ENCODE data around the gene LYPD6B.

The LYPD6B gene

GRCh38 chr2:149015501-149015900 is 23.0 kb upstream of the LYPD6B start:
- no peak for TF ChIP-seq CEBPB (IDR thresholded peaks at IDR 0.05)
- TF ChIP-seq, protein P1, sequence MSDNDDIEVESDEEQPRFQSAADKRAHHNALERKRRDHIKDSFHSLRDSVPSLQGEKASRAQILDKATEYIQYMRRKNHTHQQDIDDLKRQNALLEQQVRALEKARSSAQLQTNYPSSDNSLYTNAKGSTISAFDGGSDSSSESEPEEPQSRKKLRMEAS (IDR thresholded peaks at IDR 0.05): no peak
- TF ChIP-seq TCF12 (IDR thresholded peaks at IDR 0.05; ENCODE audit: low read depth): no peak
- TF ChIP-seq, protein P2, sequence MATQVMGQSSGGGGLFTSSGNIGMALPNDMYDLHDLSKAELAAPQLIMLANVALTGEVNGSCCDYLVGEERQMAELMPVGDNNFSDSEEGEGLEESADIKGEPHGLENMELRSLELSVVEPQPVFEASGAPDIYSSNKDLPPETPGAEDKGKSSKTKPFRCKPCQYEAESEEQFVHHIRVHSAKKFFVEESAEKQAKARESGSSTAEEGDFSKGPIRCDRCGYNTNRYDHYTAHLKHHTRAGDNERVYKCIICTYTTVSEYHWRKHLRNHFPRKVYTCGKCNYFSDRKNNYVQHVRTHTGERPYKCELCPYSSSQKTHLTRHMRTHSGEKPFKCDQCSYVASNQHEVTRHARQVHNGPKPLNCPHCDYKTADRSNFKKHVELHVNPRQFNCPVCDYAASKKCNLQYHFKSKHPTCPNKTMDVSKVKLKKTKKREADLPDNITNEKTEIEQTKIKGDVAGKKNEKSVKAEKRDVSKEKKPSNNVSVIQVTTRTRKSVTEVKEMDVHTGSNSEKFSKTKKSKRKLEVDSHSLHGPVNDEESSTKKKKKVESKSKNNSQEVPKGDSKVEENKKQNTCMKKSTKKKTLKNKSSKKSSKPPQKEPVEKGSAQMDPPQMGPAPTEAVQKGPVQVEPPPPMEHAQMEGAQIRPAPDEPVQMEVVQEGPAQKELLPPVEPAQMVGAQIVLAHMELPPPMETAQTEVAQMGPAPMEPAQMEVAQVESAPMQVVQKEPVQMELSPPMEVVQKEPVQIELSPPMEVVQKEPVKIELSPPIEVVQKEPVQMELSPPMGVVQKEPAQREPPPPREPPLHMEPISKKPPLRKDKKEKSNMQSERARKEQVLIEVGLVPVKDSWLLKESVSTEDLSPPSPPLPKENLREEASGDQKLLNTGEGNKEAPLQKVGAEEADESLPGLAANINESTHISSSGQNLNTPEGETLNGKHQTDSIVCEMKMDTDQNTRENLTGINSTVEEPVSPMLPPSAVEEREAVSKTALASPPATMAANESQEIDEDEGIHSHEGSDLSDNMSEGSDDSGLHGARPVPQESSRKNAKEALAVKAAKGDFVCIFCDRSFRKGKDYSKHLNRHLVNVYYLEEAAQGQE (IDR thresholded peaks at IDR 0.05; ENCODE audit: low read depth): no peak
- no peak for TF ChIP-seq USF1 (IDR thresholded peaks at IDR 0.05)
- TF ChIP-seq RAD21 (IDR thresholded peaks at IDR 0.05; ENCODE audit: low read depth): no peak
- TF ChIP-seq NFIC (IDR thresholded peaks at IDR 0.05): no peak
- no peak for TF ChIP-seq ZBTB7A (IDR thresholded peaks at IDR 0.05; ENCODE audit: low read depth)
- TF ChIP-seq FOXM1 (IDR thresholded peaks at IDR 0.05; ENCODE audit: borderline replicate concordance, low read depth): no peak
- no peak for TF ChIP-seq CREB1 (IDR thresholded peaks at IDR 0.05; ENCODE audit: low read depth)
- no peak for TF ChIP-seq EGR1 (IDR thresholded peaks at IDR 0.05)

GRCh38 chr2:149015926-149016563 is 22.5 kb upstream of the LYPD6B start:
- TF ChIP-seq TAF1 (IDR thresholded peaks at IDR 0.05; ENCODE audit: low read depth) (no peak), EGR1 (IDR thresholded peaks at IDR 0.05) (no peak)

DNA sequence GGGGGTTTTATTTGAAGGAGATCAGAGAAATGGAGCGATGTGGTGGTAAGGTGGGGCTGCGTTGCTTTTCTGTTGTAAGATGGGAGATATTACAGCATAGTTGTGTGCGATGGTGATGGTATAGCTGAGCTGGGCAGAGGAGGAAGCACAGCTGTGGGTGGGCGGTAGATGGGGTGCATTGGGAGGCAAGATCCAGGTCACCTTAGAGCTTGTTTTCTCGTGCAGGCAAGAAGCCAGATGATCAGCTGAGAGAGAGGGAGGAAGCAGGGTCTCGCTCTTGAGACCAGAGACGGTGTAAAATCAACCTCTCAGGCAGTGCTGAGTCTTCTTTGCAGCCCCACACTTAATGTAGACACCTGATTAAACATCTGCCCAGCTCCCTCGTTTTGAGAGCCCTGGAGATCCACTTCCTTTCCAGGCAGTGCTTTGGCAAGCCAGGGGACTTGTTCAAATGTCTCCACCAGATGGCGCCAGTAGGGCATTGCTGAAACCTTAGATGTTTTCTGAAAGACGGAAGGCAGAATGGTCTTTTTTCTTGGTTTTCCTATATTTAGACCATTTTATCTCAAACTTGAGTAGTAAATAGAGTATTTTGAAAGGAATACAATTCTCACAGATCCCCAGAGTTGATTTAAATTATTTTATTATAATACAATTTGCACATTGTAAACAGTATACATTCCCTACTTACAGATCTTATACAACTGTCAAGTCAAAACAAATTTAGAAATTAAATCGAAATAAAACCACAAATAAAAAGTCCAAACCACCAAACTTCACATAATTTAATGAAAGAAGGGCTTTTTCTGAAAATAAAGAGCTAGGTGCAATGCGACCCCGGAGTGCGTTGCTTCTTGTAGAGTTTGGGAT is 21.1 kb upstream of the LYPD6B start:
- TF ChIP-seq FOXM1 (IDR thresholded peaks at IDR 0.05; ENCODE audit: borderline replicate concordance, low read depth): no peak
- TF ChIP-seq RAD21 (IDR thresholded peaks at IDR 0.05; ENCODE audit: low read depth): peak; percentile 92

DNA sequence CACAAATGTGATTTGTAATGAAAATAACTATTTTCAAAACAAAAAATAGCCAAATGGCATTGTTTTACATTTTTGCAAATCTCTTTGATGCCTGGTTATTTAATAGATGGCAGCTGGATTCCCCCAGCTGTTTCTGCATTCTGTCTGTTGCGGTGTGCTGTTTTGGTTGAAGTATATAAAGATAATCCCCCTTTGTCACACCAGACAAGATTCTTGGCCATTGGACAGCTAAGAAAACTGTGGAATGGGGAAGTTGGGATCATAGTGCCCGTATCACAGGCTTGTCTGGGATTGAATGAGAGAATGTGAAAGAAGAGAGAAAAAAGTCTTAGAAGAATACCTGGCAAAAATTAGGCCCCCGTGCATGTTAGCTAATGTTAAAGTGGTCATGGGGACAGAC is 19.5 kb upstream of the LYPD6B start:
- TF ChIP-seq EP300 (IDR thresholded peaks at IDR 0.05; ENCODE audit: borderline replicate concordance) (no peak), USF1 (IDR thresholded peaks at IDR 0.05) (no peak), RAD21 (IDR thresholded peaks at IDR 0.05; ENCODE audit: low read depth) (no peak), CREB1 (IDR thresholded peaks at IDR 0.05; ENCODE audit: low read depth) (no peak)
- TF ChIP-seq, protein P1 (IDR thresholded peaks at IDR 0.05): no peak

DNA sequence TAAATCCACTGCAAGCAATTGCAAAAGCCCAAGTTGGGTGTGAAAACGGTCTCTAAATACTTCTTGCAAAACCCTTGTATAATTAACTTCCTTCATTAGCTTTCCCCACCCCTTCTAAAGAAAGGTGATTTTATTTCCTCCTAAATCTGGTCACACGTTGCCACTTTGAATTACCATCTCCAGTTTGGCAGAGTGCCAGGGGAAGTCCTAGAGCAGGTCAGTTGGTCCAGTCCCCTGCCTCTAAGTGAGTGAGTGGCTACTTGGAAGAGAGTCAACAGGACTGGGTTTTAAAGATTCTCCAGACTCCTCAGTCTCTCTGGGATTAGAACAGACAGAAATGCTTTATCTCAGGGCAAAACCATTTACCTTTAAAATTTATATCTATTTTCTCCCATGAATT is 18.7 kb upstream of the LYPD6B start:
- TF ChIP-seq ZBTB7A (IDR thresholded peaks at IDR 0.05; ENCODE audit: low read depth) (no peak), NFIC (IDR thresholded peaks at IDR 0.05) (peak; percentile 49; the same call in 1 of the 2 replicates), CEBPB (IDR thresholded peaks at IDR 0.05) (no peak), EP300 (IDR thresholded peaks at IDR 0.05; ENCODE audit: borderline replicate concordance) (no peak)

GRCh38 chr2:149020432-149020851 is 18.1 kb upstream of the LYPD6B start:
- TF ChIP-seq FOXM1 (IDR thresholded peaks at IDR 0.05; ENCODE audit: borderline replicate concordance, low read depth): no peak
- TF ChIP-seq, protein P2 (IDR thresholded peaks at IDR 0.05; ENCODE audit: low read depth): no peak
- TF ChIP-seq TCF12 (IDR thresholded peaks at IDR 0.05; ENCODE audit: low read depth): no peak
- no peak for TF ChIP-seq RAD21 (IDR thresholded peaks at IDR 0.05; ENCODE audit: low read depth)
- no peak for TF ChIP-seq TEAD4 (IDR thresholded peaks at IDR 0.05)
- TF ChIP-seq EP300 (IDR thresholded peaks at IDR 0.05; ENCODE audit: borderline replicate concordance): no peak
- no peak for TF ChIP-seq YY1 (IDR thresholded peaks at IDR 0.05; ENCODE audit: low read depth)
- no peak for TF ChIP-seq TAF1 (IDR thresholded peaks at IDR 0.05; ENCODE audit: low read depth)
- no peak for TF ChIP-seq CREB1 (IDR thresholded peaks at IDR 0.05; ENCODE audit: low read depth)
- no peak for TF ChIP-seq CEBPB (IDR thresholded peaks at IDR 0.05)
- no peak for TF ChIP-seq ZBTB7A (IDR thresholded peaks at IDR 0.05; ENCODE audit: low read depth)
- TF ChIP-seq USF1 (IDR thresholded peaks at IDR 0.05): no peak
- TF ChIP-seq, protein P1 (IDR thresholded peaks at IDR 0.05): no peak
- no peak for TF ChIP-seq NFIC (IDR thresholded peaks at IDR 0.05)
- TF ChIP-seq EGR1 (IDR thresholded peaks at IDR 0.05): no peak

Measured in Ishikawa (cell line).